ENCODE measurements around the gene EIF3D. TPM values are rescaled to one million over a fixed set of nuclear protein-coding genes. Genes with fewer than 3 reads are reported as not detected.
"Not testable (repeated sequence)": the region's sequence is repeated elsewhere in the genome, so short reads cannot be mapped to it uniquely, and the experiment has no call there.

Gene EIF3D
- total and polyA plus RNA-seq, 10 donors = 194 to 428 (median 228) TPM

DNA sequence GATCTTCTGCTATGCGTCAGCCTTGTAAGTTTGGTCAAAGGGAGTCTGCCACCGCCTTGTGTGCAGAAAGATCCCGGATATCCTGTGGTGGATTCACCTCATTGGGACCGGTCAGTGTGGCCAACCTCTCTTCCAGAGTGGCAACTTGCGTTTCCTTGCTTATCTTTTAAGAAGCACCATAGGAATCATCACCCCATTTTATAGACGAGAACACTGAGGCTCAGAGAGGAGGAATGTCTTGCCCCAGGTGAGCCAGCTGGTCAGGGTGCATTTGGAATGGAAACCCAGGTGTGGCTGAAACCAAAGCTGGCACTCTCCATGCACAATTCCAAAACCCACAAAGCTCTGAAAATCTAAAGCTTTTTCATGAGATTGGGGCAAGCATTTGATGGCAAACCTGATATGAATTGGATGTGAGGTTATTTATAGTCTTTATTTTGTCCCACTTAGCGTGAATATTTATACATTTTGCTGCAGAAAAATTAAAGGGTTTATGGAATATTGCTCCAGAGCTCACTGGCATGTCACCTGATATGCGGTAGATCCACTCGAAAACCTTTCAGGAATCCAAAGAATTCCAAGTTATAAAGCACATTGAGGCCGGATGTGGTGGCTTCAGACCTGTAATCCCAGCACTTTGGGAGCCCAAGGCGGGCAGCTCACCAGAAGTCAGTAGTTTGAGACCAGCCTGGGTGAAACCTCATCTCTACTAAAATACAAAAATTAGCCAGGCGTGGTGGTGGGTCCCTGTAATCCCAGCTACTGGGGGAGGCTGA is 12.1 kb upstream of the EIF3D start:
- TF ChIP-seq, protein P1, sequence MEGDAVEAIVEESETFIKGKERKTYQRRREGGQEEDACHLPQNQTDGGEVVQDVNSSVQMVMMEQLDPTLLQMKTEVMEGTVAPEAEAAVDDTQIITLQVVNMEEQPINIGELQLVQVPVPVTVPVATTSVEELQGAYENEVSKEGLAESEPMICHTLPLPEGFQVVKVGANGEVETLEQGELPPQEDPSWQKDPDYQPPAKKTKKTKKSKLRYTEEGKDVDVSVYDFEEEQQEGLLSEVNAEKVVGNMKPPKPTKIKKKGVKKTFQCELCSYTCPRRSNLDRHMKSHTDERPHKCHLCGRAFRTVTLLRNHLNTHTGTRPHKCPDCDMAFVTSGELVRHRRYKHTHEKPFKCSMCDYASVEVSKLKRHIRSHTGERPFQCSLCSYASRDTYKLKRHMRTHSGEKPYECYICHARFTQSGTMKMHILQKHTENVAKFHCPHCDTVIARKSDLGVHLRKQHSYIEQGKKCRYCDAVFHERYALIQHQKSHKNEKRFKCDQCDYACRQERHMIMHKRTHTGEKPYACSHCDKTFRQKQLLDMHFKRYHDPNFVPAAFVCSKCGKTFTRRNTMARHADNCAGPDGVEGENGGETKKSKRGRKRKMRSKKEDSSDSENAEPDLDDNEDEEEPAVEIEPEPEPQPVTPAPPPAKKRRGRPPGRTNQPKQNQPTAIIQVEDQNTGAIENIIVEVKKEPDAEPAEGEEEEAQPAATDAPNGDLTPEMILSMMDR (IDR thresholded peaks at IDR 0.05 in 8 of 11, conservative IDR thresholded peaks at IDR 0.05 in 3 of 11) = no peak
- TF ChIP-seq POLR2AphosphoS5 (IDR thresholded peaks at IDR 0.05) (no peak), POLR2A (IDR thresholded peaks at IDR 0.05) (no peak)
- H3K27me3 ChIP-seq (replicated peaks in 1 of 7) = peaks cover 0 to 6% (median 0%) of the 10 kb centered on the region in 7 donors
- H3K4me1 ChIP-seq = peaks cover 0 to 7% (median under 1%) of the 10 kb centered on the region in 6 donors
- H3K27ac ChIP-seq = no peak overlapping the region
- intact Hi-C loops (cut with DNase I; ENCODE audit: low total_unique reads) = loop anchor here (10.0 kb wide), 1 partner anchor 224 kb away; no protein-coding TSS in a partner anchor
- H3K4me3 ChIP-seq = no peak overlapping the region
- no peak for DNase-seq
- H3K9me3 ChIP-seq = no peaks in the 10 kb centered on the region
- no peaks in the 10 kb centered on the region for H3K36me3 ChIP-seq
- 78 to 91% (median 84%) methylated on average over 12 of the region's 12 CpGs for WGBS, 5 donors

DNA sequence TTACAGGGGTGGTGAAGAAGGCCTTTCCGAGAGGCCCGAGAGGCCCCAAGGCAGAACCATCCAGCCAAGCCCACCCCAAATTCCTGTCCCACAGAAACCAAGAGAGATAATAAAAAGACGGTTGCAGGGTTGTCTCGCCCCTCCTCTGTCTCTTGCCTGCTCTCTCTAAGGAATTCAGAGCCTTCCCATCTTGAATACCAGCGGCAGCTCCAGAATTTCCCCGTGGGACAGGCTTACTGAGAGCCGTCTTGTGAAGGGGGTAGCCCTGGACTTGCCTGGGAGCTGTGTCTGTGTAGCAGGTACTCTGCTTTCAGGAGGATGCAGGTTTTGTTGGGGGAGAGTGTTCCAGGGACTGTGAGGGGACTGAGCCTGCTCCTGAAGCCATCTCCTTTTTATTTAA is 9.6 kb upstream of the EIF3D start:
- WGBS, 5 donors = 62 to 85% (median 72%) methylated on average over 7 of the region's 7 CpGs
- peaks cover 0 to 5% (median 0%) of the 10 kb centered on the region in 8 donors for H3K9me3 ChIP-seq
- no peaks in the 10 kb centered on the region for H3K27me3 ChIP-seq (replicated peaks in 1 of 7)
- intact Hi-C loops (cut with DNase I; ENCODE audit: low total_unique reads) = no loop called here
- no peak overlapping the region for H3K4me3 ChIP-seq
- peaks cover 0 to 6% (median 0%) of the 10 kb centered on the region in 6 donors for H3K4me1 ChIP-seq
- TF ChIP-seq, protein P1 (IDR thresholded peaks at IDR 0.05 in 8 of 11, conservative IDR thresholded peaks at IDR 0.05 in 3 of 11) = no peak
- TF ChIP-seq POLR2AphosphoS5 (IDR thresholded peaks at IDR 0.05) (no peak), POLR2A (IDR thresholded peaks at IDR 0.05) (no peak)
- DNase-seq = no peak
- no peaks in the 10 kb centered on the region for H3K36me3 ChIP-seq
- no peak overlapping the region for H3K27ac ChIP-seq

DNA sequence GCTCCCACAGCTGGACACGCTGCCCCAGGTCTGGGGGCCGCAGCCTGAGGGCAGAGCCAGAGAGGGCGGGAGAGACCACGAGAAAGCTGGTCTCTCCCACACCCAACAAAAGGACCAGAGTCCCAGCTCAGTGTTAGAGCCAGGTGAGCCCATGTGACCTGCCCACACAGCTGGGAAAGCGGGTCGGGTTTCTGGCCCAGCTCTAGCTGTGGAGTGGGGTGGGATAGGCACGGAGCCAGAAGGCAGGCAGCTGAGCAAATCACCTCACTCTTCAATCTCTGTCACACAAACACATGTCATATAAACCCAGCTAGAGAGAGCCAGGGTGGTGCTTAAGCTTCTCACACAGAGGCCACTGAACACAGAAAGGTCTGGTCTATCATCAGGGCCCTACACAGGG is 7.8 kb upstream of the EIF3D start:
- H3K36me3 ChIP-seq = no peaks in the 10 kb centered on the region
- DNase-seq = no peak
- no peaks in the 10 kb centered on the region for H3K27me3 ChIP-seq (replicated peaks in 1 of 7)
- 59 to 89% (median 75%) methylated on average over 6 to 7 of the region's 7 CpGs for WGBS, 5 donors
- no peak overlapping the region for H3K27ac ChIP-seq
- TF ChIP-seq, protein P1 (IDR thresholded peaks at IDR 0.05 in 8 of 11, conservative IDR thresholded peaks at IDR 0.05 in 3 of 11) = no peak
- TF ChIP-seq POLR2AphosphoS5 (IDR thresholded peaks at IDR 0.05) = no peak
- TF ChIP-seq POLR2A (IDR thresholded peaks at IDR 0.05) = no peak
- peaks cover 0 to under 1% (median 0%) of the 10 kb centered on the region in 6 donors for H3K4me1 ChIP-seq
- peaks cover 0 to 5% (median 0%) of the 10 kb centered on the region in 8 donors for H3K9me3 ChIP-seq
- intact Hi-C loops (cut with DNase I; ENCODE audit: low total_unique reads) = no loop called here
- H3K4me3 ChIP-seq = no peak overlapping the region

DNA sequence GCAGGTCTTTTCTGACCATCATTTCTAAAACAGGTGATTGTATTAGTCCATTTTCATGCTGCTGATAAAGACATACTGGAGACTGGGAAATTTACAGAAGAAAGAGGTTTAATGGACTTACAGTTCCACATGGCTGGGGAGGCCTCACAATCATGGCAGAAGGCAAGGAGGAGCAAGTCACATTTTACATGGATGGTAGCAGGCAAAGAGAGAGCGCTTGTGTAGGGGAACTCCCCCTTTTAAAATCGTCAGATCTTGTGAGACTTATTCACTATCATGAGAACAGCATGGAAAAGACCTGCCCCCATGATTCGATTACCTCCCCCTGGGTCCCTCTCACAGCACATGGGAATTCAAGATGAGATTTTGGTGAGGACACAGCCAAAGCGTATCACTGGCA is 4.4 kb upstream of the EIF3D start:
- peaks cover 0 to 10% (median 8%) of the 10 kb centered on the region in 6 donors for H3K4me1 ChIP-seq
- H3K9me3 ChIP-seq; H3K27ac ChIP-seq; H3K27me3 ChIP-seq (replicated peaks in 1 of 7); H3K36me3 ChIP-seq; H3K4me3 ChIP-seq; DNase-seq; intact Hi-C loops (cut with DNase I; ENCODE audit: low total_unique reads): not testable (repeated sequence)
- 79 to 91% (median 85%) methylated on average over 4 of the region's 4 CpGs for WGBS, 5 donors
